Measurements from ENCODE around the gene ACLY.
"Not testable (repeated sequence)": the region's sequence is repeated elsewhere in the genome, so short reads cannot be mapped to it uniquely, and the experiment has no call there.

ACLY gene

DNA sequence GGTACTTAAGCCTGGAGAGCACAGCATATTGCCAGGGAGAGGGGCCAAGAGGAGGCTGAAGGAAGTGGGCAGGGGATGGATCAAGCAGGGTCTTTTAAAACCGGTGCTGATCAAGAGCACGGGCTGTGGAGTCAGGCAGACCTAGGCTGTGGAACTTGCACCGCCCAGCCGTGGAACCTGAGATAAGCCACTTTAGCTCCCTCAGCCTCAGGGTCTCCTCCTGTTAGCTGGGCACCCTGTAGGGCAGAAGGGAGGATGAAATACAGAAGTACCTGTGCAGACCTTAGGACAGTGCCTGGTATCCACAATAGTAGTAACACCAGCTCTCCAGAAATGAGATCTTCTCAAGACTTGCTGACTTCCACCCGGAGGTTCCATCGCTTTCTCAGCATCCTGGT, 20.9 kb upstream of the ACLY start:
- DNase-seq (ENCODE audit: low read depth): no peak

DNA sequence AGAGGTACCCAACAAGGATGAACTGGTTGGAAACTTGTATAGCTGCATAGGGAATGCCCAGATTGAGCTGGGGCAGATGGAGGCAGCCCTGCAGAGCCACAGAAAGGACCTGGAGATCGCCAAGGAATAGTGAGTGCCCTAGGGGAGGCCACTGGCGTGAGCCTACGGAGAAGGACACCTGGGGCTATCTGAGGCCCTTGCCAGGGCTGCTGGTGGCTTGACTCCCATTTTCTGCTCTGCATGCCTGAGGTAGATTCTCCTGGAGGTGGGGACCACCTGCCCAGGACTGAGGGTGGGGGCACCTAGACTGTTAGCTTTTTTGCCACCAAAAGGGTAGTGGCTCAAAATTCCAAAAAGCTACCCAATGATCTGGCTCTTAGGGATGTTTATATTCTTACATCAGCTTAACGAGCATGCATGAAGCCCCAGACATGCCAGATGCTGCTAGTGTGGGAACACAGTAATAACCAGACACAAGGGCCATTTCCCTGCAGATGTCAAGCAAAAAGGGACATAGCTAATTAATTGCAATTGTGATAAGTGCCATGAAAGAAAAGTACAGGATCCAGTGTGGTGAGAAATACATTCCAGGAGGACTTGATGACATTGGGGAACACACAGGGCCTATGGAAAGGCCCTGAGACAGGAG, 20.4 kb upstream of the ACLY start:
- no peak for DNase-seq (ENCODE audit: low read depth)

DNA sequence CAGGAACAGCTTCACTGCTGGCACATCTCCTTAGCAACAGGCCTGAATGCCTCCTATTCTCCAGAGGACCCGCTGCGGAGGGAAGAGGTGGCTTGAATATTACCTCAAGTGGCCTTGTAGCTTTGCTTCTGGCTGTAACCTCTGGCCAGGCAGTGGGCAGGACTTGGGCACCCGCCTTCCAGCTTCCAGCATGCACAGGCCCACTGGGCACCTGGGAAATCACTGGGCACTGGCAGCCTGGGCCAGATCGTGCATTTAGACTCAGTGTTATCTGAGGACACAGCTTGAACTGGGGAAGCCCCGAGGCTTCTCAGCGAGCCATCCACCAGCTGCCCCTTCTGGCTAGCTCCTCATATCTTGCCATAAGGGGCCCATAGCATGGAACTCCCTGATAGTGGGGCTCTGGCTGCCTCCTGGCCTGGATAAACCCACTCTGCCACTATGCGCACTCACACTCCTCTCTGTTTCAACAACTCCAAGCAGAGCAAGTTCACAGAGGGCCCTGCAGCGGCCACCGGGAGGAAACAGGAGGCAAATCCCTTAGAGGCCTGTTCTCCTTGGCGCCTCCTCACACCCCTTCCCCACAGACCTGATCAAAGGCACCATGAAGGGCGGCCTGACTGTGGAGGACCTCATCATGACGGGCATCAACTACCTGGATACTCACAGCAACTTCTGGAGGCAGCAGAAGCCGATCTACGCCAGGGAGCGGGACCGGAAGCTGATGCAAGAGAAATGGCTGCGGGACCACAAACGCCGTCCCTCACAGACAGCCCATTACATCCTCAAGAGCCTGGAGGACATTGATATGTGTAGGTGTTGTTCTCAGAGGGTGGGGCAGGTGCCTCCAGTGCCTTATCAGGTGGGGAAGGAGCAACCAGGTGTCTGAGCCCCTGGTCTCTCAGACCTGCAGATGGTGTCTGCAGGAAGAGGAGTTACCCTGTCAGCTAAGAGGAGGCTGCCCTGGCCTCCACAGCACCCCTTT, 19.5 kb upstream of the ACLY start:
- DNase-seq (ENCODE audit: low read depth): no peak

DNA sequence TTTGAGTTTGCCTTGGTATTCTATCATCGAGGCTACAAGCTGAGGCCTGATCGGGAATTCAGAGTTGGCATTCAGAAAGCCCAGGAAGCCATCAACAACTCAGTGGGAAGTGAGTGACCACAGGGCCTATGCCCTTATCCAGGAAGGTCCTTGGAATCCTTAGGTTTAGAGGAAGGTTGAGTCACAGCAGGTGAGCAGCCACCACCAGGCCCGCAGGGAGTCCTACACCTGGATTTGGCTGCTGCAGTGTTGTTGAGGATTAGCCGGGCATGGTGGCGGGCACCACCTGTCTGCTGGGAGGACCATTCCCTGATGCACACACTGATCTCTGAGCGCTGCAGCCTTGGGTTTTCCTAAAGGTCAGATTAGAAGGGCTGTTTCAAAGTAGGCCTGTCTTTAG, 16.9 kb upstream of the ACLY start:
- DNase-seq (ENCODE audit: low read depth): no peak

DNA sequence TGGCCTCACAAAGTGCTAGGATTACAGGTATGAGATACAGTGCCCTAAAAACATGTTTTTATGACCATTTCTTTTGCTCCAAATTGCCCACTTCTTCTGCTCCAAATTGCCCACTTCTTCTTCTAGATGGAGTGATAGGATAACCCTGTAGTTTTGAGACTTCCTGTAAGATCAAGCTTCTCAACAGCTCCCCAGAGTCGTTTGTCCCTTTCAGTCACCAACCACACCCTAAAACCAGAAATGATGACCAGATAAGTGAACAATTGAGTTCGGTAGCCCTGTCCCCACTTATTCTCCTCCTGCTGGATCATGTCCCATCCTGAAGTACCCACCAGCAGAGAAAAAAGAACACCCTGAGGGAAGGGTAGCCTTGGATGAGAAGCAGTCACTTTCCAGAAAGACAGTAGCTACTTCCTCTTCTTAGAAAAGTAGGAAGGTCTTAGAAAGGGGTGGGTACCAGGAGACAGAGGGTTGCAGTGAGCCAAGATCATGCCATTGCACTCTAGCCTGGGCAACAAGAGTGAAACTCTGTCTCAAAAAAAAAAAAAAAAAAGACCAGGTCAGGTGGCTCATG, 14.2 kb upstream of the ACLY start:
- no peak for DNase-seq (ENCODE audit: low read depth)

DNA sequence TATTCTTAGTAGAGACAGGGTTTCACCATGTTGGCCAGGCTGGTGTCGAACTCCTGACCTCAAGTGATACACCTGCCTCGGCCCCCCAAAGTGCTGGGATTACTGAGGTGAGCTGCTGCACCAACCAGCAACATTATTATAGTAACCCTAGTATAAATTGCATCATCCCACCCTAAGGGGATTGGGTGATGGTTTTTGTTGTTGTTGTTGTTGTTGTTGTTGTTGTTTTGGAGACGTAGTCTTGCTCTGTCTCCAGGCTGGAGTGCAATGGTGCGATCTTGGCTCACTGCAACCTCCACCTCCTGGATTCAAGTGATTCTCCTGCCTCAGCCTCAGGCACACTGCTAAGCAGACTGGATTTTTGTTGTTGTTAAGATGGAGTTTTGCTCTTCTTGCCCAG, 13.0 kb upstream of the ACLY start:
- not testable (repeated sequence) for DNase-seq (ENCODE audit: low read depth)

DNA sequence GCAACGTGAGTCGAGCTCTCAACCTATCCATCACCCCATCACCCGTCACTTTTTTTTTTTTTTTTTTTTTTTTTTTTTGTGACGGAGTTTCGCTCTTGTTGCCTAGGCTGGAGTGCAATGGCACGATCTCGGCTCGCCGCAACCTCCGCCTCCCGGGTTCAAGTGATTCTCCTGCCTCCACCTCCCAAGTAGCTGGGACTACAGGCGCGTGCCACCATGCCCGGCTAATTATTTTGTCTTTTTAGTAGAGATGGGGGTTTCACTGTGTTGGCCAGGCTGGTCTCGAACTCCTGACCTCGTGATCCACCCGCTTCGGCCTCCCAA, 12.0 kb upstream of the ACLY start:
- DNase-seq (ENCODE audit: low read depth): not testable (repeated sequence)

DNA sequence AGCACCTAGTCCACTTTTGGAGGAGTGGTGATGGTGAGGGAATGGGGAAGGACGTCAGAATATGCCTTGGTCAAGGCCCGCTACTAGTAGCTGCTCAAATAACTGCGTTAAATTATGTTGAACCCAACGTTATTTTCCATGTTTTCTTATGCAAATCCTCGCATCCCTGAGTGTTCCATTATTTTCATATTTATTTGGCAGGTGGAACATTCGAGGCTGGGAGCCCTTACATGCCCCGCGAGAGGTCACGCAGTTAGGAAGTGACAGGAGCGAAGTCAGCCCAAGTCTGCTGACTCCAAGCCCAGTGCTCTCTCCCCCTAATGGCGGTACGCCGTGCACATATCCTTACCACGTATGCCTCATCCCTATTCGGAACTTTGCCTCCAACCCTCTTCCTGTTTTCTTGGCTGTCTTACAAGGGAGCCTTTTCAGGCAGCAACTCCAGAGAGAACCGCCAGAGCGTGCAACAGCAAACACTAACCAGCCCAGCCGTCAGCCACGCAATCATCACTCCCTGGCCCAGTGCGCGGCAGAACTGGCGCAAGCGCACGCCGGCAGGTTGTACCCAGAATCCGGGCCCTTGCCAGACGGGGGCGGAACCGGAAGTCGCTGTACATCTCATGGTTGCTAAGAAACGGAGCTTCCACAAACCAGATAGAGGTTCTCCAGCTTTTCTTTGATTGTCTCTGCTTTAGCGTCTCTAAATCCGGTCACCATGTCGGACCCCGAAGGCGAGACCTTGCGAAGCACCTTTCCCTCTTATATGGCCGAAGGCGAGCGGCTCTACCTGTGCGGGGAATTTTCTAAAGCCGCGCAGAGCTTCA, 11.5 kb upstream of the ACLY start, which contains the start of gene ODAD4:
ODAD4 (plus strand) TSS at position 609 of the 824 bp plus-strand sequence; CDS start at position 716, 107 bp downstream.
- DNase-seq (ENCODE audit: low read depth): peak; percentile 90

DNA sequence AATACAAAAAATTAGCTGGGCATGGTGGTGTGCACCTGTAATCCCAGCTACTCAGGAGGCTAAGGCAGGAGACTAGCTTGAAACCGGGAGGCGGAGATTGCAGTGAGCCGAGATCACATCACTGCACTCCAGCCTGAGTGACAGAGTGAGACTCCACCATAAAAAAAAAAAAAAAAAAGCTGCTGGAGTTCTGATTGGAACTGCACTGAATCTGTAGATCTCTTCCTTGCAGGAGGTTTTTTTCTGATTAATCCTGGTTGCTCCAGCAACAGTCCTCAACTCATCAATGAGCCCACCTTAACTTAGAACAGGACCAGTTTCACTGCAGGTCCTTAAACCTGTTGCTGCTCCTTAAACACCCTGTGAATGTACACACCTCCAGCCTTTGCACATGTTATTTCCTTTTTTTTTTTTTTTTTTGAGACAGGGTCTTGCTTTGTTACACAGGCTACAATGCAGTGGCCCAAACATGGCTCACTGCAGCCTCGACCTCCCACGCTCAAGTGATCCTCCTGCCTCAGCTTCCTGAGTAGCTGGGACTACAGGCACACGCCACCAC, 10.0 kb upstream of the ACLY start:
- no peak for DNase-seq (ENCODE audit: low read depth)

DNA sequence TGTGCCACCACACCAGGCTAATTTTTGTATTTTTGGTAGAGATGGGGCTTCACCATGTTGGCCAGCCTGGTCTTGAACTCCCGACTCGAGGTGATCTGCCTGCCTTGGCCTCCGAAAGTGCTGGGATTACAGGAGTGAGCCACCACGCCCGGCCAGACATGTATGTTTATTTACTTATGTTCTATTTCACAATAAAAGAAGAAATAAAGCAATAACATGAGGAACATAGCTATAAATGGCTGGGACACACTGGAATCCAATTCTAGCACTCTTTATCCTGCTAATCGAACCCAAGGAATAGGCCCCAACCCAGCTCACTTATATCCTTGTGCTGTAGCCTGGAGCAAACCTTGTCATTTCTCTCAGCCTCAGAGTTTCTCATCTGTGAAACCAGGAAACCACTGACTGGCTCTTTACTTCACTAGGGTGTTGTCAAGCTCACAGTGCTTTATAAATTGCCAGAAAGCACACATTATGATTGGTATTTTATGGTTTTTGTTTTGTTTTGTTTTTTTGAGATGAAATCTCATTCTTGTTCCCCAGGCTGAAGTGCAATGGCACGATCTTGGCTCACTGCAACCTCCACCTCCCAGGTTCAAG, 7.3 kb upstream of the ACLY start:
- no peak for DNase-seq (ENCODE audit: low read depth)

DNA sequence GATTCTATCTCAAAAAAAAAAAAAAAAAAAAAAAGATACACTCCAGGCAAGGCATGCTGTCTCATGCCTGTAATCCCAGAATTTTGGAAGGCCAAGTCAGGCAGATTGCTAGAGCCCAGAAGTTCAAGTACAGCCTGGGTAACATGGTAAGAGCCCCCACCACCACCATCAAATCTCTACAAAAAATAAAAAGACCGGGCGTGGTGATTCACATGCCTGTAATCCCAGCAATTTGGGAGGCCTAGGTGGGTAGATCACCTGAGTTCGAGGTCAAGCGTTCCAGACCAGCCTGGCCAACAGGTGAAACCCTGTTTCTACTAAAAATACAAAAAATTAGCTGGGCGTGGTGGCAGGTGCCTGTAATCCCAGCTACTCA, 1.8 kb upstream of the ACLY start:
- no peak for DNase-seq (ENCODE audit: low read depth)

DNA sequence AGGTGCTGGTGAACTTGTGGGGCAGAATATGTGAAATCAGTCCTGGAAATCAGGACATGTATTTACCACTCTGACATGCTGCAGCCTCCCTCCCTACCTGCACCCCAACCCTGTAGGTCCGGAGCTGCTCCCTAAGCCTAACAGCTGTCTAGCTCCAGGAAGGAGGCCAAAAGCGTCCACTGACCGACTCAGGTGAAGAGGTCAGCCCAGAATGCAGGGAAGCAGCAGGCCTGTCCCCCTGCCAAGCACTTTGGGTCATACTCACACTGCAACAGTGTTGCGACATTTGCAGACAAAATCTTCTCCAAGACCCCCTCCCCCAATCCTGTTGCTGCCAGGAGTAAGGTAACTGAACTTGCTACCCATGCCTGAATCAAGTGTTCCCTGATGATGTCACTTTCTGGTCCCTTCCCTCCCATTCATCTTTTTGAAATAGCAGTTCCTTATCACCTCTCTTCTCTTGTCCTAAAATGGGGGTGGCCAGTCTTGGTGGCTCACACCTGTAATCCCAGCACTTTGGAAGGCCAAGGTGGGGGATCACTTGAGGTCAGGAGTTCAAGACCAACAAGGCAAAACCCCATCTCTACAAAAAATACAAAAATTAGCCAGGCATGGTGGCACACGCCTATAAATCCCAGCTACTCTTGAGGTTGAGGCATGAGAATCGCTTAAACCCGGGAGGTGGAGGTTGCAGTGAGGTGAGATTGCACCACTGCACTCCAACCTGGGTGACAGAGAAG, 1.3 kb upstream of the ACLY start:
- no peak for DNase-seq (ENCODE audit: low read depth)

DNA sequence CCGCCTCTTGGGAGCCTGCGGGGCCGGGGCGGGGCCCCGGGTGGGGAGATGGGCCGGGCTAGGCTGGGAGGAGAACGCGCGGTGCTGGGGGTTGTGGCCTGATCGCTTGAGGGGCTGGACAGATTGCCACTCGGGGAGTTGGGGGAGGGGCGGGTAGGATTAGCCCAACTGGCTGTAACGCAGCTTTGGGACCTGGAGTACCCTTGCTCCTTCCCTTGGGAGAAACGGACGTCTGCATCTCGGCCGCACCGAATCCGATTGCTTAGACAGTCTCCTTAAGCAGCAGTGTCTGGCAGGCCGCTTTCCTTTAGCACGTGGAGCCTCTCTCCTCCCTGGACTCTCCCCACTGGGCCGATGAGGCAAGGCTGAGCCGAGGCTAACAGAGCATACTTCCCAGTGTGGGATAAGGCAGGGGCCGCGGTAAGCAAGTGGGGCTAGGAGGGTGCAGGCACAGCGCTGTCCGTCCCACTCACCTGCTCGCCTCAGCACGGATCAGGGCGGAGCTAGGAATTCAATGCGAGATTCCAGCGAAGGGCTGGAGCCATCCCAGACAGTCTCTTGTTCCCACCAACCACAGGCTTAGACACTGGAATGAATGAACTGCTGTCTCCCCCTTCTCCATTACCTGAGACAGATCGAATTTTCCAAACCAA, 540 bp upstream of the ACLY start:
- no peak for DNase-seq (ENCODE audit: low read depth)

DNA sequence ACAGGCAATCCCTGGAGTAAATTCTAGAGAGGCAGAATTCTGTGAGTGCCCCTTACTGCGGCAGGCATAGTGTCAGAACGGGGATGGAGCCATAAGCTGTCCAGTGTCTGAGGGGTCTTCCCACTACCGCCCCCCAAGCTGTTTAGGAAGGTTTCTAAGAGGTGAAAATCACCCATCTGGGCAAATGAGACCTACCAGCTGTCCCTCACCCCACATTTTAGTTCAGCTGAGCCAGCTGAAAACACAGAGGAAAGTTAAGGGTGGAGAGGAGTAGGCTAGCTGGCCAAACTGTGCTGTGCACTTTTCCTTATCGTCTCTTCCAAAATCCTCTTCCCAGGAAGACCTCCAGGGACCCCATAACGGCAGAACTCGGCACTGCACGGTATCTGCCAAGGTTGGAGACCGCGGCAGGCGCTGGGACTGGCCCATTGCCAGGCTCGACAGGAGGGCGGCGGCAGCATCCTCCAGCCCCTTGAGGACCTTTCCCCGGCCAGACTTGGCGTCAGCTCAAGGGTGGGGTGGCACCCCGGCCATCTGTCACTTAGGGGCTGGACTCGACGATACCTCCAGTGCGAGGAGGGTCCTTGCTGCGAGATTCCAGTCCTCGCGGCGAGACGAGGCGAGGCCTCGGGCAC, 955 bp downstream of the ACLY start:
- DNase-seq (ENCODE audit: low read depth): peak; percentile 1

DNA sequence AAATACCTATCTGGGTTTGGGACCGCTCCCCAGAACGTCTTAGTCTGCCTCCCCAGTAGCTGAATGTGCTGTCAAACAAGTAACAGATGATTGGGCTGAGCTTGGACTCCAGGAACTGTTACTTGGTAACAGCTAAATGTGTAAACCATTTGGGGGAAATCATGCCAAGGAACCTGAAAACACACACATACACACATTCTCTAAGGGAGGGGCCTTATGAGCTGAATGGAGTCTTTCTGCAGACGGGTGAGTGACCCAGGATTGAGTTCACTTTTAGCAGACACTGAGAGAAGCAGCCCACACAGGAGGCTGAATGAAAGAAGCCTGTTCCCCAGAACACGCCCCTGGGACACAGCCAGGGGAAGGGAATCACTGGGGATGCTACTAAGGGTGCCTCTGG, 1.6 kb downstream of the ACLY start:
- no peak for DNase-seq (ENCODE audit: low read depth)

DNA sequence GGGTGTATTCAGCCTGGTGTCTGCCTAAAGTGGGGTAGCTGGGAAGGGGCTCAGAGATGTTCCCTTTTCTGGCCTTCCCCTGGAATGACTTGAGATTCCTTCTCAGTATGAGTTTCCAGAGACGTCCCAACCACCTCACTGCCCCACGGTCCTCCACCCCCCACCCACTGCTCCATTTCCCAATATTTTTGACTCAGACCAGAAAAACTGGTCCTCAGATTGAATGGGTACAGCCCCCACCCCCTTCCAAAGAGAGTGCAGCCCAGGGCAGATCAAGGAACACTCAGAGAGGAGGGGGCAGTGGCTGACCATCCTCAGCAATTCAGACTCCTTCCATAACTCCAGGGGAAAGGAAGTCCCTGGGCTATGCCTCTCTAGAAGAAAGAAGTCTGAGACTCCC, 3.2 kb downstream of the ACLY start:
- no peak for DNase-seq (ENCODE audit: low read depth)

DNA sequence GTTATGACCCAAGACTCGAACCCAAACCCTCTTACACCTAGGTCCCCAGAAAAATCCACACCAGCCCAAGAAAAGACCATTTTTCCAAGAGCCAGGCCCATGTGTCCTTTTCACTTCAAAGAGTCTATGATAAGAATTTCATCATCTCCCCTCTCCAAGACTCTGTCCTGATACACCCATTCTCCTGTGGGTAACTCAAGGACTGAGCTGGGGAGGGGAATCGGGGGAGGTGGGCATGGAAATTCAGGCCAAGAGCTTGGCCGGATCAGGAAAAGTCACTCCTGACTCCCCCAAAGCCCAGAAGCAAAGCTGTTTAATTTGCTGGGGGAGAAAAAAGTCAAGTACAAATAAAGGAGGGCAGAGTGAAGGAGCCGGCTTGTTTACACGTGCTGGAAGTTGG, 3.7 kb downstream of the ACLY start:
- no peak for DNase-seq (ENCODE audit: low read depth)

DNA sequence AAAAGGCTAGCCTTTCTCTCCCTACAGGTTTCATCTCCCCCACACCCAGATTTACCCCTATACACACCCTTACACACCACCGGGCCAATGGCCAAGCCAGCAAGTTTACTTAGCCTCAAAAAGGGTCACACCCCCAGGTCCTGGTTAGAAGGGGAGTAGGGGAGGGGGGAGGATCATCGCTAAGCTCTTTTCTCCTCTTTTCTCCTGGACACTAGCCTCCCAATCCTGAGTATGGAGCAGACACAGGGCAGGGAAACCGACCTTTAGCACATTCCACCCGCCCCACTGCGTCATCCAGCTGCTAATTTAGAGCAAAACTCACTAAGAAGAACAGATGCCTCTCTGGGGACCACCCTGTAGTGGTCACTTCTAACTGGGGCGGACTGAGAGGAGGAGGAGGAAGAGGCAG, 4.4 kb downstream of the ACLY start:
- no peak for DNase-seq (ENCODE audit: low read depth)

DNA sequence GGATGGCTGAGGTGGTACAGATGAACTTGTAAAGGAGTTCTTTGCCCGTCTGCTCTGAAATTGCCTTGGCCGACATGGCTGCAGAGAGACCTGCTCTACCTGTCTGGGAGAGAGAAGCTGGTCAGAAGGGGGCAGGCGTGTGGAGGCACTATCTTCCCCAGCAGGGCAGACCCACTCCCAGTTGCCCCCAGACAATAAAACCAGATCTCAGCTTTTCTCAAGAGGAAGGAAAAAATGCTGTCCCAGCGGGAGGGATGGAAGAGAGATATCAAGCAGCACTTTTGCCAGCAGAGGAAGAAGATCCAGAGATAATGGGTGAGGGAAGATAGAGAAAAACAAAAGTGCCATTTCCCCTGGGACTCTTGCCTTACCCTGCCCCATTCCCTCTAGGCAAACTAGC, 5.0 kb downstream of the ACLY start:
- DNase-seq (ENCODE audit: low read depth): no peak

DNA sequence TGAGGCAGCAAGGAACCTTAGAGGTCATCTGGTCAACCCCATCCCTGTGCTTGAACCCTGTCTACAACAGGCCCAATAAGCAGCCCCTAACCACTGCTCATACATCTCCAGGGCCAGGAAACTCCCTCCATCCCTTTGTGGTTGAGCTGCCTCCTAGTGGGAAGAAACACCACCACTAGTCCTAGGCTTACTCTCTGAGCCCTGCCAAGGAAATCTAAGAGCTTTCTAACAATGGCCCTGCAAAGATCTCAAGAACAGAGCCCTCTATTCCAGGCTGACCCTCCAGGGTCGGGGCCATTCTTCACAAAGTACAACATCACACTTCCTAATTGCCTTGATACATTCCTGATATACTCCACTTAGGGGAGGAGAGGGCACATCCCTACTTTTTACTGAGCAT, 5.8 kb downstream of the ACLY start:
- no peak for DNase-seq (ENCODE audit: low read depth)

Measured in stimulated activated CD8-positive, alpha-beta memory T cell treated with anti-CD3 and anti-CD28 coated beads, Interleukin-15, amount 100 ng/mL, for 1 hour (primary cell).